Suprapubic skin (tissue), 4 donors: ENCODE data around the gene ATP5F1E.

Experiments used
- CTCF ChIP-seq, 2 donors: fragments of 200-600 bp in 1 of 2; fragments of 450-650 bp in 1 of 2; sonication (generic) in 1 of 2; IDR thresholded peaks; one replicate each; pipeline ENCODE4 v1.5.1; 2016 to 2019; ENCODE audit warnings: antibody characterized with exemption in 2 of 2, mild to moderate bottlenecking in 1 of 2, moderate library complexity in 1 of 2
- EP300 ChIP-seq: sonication (generic); formaldehyde crosslinking; IDR thresholded peaks from one replicate; pipeline ENCODE4 v1.6.1; 2017; ENCODE audit warnings: antibody characterized with exemption
- POLR2A ChIP-seq, 2 donors: fragments of 450-650 bp; IDR thresholded peaks; one replicate each; pipeline ENCODE4 v1.6.1; 2017; ENCODE audit warnings: antibody characterized with exemption in 2 of 2, mild to moderate bottlenecking in 2 of 2, moderate library complexity in 2 of 2
- POLR2AphosphoS5 ChIP-seq, 3 donors: sonication (generic); formaldehyde crosslinking; IDR thresholded peaks; one replicate each; pipeline ENCODE4 v1.6.1; 2017; ENCODE audit warnings: antibody characterized with exemption in 3 of 3

GRCh38 chr20:59028812-59029211, 3.3 kb downstream of the ATP5F1E start:
- no peak for TF ChIP-seq POLR2AphosphoS5 (IDR thresholded peaks at IDR 0.05)
- TF ChIP-seq POLR2A (IDR thresholded peaks at IDR 0.05) = no peak
- TF ChIP-seq CTCF (IDR thresholded peaks at IDR 0.05) = no peak
- no peak for TF ChIP-seq EP300
